ENCODE results near the gene LZTR1.
"Not testable (repeated sequence)": the region's sequence is repeated elsewhere in the genome, so short reads cannot be mapped to it uniquely, and the experiment has no call there.

The LZTR1 gene

DNA sequence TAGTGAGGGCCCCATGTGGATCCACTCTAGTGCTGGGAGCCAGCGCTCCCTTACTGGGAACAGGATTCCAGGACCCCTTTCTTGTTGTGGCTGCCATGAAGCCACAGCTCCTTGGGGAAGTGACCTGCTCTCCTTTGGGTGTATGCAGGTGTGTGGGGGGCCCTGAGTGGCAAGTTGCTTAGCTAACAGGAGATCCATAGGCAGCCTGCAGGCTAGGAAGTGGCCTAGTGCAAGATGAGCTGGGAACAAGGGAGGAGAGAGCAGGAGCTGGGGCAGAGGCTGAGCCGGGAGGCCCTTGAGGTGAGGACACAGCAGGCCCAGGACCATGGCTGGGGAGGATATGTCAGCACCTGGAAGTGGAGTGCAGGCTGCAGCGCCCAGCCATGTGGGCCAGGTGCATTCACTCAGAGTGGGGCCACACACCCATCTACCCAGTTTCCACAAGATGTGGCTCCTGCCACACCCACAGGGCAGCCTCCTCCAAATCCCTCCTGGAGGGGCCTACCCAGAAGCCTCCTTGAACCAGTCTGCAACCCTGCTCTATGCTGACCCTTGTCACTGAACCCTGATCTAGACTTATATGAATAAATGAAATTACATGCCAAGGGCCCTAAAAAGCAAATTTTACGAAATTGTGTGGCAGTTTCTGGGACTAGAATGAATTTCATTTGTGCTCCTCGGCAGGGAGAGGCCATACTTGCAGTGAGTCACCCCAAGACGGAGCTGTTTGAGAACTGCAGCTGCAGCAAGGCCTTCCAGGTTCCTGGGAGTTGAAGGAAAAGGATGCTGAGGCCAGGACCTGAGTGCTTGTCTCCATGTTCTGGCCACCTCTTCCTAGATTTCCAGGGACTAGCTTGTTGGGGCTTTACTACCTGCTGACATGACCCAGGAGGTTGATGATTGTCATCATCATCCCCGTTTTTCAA, 16.6 kb downstream of the LZTR1 start:
- DNase-seq: no peak

- no peak for DNase-seq
Observed at GRCh38 chr22:20999350-21000206, 17.5 kb downstream of the LZTR1 start.

GRCh38 chr22:21000207-21000986, 18.3 kb downstream of the LZTR1 start:
- DNase-seq: no peak

DNA sequence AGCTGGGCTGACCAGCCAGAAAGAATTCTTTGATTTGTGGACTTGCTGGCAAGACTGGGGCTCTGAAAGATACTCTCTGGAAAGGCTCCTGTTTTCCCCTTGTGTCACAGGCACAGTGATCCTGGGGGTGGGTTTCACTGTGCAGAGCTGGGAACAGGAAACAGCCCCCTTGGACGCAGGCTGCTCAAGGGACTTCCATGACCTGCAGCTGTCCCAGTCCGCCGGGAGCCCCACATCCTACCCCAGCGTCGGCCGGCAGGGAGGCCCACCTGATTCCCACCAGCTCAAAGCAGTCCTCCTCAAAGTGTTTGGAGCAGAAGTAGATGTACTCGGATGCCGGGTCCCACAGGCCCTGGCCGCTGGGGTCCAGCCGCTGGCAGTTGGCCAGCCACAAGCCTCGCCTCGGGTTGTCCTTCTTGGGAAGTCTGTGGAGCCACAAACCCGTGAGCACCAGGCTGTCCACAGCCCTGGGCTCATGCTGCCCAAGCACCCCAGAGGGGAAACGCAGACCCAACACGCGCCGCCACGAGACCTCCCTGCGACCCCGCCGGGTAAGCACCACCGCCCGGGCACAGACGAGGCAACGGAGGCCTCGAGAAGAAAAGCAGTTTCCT, 19.0 kb downstream of the LZTR1 start:
- no peak for DNase-seq

DNA sequence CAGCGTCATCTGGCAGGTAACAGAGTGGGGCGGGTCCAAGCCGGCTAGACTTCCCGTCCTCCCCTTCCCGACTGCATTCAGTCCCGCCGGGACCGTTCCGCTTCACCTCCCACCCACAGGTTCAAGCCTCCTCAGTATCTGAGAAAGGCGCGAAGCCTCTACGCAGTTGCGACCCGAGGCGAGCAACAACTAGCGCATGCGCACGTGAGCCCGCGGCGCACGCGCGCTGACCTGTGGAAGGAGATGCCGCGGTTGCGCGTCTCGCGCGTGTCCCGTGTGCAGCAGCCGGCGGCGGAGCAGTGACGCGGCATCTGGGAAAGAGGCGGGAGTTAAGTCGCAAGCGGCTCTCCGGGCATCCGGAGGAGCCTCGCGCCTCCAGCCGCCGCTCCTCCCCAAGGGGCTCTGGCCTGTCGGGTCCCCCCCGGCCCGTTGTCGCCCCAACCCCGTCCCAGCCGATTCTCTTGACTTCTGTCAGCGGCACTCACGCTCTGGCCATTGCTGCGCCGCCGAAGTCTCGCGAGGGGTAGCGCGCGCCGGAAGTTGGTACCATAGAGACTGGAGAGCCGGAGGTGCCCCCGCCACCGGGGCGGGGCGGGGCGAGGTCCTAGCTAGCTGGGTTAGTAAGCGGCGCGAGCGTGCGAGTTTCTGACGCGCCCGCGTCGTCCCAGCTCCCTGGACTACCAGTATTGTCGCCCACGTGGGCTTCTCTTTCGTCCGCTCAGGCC, 19.7 kb downstream of the LZTR1 start, which contains the start of gene THAP7:
TSS of gene THAP7 (minus strand) at position 518 of the 725 bp plus-strand sequence. CDS start at position 311, 207 bp downstream.
- DNase-seq: peak; percentile 99

DNA sequence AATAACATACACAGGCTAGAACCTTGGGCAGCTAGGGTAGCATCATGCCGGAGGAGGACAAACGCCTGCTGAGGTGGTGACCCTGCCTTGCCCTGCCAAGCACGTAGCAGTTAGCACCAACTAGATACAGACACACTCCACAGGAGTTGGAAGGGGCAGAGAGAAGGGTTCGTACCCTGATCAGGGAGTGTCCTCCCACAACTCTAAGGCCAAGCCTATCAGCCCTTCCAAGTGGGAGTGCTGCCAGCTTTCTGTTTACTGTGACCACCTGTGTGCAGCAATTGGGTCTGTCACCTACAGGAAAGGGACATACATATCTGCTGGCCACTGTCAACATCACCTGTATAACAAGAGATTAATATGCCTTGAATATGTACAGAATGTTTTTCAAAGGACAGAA, 21.7 kb downstream of the LZTR1 start:
- no peak for DNase-seq

DNA sequence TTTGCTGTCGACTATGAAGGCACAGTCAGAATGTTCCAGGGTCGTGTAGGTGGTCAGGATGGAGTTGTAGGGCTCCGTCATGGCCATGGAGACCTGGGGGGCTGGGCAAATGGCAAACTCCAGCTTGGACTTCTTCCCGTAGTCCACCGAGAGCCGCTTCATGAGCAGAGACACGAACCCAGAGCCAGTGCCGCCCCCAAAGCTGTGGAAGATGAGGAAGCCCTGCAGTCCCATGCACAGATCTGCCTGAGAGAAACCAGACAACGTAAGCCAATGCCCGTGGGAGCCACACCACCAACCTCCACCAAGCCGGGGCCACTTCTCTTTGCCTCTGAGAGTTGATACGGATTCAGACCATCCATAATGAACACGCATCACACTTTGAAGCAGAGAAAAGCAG, 27.1 kb downstream of the LZTR1 start:
- not testable (repeated sequence) for DNase-seq

- peak; percentile 69 for DNase-seq
Observed at GRCh38 chr22:21009638-21010425, 27.7 kb downstream of the LZTR1 start.

DNA sequence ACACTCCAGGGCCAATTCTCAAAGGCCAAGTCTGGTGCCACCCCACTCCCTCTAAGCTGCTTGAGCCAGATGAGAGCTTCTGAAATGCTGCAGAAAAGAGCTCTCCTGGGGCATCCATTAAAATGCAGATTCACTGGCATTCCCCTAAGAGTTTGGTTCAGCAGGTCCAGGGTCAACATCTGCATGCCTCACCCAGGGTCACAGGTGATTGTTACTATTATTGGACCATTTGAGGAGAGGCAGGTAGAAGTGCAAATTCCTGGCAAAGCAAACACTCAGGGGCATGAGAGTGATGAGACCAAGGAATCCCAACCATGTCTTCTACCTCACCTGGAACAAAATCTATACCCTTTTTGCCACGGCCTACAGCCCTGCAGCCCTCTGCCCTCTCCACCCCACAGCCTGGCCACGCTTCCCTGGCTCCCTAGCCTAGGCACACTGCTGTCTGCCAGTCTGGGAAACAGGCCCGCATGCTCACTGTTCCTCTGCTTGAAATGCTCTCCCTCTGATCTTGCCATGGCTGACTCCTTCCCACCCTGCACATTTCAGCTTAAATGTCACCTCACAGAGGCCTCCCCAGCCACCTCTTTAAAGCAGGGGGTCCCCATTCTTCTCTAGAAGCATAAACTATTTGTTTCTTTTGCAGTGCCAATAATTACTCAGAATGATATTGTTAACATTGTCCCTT, 28.5 kb downstream of the LZTR1 start:
- DNase-seq: no peak

DNA sequence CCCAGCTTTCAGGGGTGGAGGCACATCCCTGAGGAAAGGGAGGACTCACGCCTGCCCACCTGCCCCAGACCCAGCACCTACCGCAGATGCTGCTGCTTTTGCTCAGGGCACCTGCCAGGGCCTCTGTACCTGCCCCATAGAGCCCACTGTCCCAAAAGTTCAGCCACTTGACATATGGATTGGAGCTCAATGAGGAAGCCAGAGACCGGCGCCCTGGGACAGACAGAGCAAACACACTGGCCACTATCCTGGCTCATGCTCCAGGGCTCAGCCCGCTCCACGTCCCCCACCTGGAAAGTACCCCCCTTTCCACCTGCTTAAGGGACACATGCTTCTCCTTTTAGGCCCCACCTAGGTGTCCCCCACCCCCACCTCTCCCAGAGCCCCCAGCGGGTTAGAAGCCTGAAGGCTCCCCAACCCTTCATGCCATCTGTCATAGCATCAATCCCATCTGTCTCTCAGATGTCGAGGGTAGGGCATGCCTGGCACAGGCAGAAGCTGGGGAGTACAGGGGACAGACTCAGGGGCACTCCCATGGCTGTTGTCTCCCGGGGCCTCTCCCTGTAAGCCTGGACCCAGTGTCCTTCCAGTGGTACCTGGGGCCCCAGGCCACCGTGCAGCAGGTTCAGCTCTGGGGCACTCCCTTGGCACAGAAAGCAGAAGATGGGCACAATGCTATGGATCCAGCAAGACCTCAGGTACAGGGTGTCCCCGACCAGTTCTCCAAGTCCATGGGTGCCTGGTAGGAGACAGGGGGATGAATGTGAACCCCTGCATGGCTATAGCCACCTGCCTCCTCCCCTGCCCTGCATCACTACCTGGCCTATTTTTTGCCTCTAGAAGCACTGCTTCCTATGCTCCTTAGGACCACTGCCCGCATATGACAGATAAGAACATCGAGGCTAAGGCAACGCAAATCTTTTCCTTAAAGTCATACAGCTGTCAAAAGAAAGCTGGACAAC, 30.6 kb downstream of the LZTR1 start:
- DNase-seq: no peak

DNA sequence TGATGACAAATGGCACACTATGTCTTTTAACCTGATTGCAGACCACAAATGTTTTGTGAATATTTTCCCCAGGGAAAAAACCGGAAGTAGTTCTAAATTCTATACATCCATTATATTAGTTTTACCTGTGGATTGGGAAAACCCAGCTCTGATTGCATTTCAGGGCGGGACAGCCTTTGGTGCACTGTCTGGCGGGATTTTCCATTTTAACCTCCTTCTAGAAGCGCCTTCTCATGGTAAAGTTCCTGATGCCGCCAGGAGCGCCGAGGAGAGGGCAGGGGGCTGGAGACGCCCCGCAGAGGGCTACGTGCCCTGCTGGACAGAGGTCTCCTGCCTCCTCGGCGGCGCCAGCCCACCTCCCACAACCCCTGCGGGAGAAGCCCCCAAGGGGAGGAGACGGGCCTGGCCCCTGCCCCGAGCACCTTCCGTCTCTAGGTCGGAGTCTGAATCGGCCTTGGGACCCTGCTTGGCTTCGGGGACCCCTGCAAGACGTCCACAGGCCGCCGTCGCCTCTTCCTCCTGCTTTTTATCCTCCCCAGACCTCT, 31.6 kb downstream of the LZTR1 start:
- DNase-seq: no peak

GRCh38 chr22:21014202-21014725, 32.2 kb downstream of the LZTR1 start:
- DNase-seq: peak; percentile 98

DNA sequence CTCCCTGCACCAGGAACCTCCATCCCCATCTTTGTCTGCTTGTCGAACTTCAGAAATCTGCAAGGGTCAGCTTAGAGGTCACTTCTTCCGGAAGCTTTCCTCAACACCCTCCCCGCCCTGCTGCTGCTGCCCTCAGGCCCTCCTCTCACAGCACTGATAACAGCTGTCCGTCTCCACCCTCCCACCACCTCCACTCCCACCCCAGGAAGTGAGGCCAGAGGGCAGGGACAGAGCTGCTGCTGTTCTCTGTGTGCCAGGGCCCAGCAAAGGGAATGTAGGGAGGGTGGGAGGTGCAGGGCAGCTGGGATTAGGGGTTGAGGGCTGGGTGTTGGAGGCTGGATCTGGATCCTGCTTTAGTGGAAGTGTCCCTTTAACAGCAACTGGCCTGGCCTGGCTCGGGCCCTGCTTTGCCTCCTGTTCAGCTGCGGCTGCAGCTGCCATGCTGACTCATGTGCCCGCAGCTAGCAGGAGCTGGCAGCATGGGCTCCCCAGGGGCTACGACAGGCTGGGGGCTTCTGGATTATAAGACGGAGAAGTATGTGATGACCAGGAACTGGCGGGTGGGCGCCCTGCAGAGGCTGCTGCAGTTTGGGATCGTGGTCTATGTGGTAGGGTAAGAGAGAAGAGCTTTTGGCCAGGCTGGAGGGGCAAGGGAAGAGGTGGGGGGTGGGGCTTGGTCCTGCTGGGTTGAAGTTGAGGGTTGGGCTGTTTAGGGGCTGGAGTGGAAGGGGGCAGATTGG, 32.8 kb downstream of the LZTR1 start, which contains the start of gene P2RX6:
TSS of gene P2RX6 (plus strand) at position 440 of the 740 bp plus-strand sequence. CDS start at position 450, 10 bp downstream.
- DNase-seq: peak; percentile 89

DNA sequence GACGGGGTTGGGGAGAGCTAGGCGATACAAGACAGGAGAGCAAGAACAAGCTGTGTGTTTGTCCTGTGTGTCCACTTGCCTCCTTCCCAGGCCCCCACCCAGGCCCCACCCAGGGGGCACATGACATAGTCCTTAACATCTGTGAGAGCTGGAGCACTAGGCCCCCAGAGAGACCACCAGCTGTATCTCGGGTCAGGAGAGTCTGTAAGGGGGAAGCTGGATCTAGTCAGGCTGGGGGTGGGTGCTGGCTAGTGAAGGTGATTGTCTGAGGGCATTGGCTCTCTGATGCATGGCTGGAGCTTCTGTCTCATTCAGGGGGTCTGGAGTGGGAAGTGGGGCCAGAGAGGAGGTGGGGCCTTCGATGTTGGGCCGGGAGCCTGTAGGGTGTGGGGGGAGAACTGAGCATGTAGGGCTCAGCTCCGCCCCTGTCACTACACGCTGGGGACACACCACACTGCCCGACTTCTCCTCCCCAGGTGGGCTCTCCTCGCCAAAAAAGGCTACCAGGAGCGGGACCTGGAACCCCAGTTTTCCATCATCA, 33.4 kb downstream of the LZTR1 start:
- DNase-seq: peak; percentile 45

GRCh38 chr22:21016644-21017420, 34.7 kb downstream of the LZTR1 start:
- DNase-seq: no peak

GRCh38 chr22:21018314-21018713, 36.2 kb downstream of the LZTR1 start:
- no peak for DNase-seq

All from eye (tissue), 1 donor.